Neutrophil (primary cell): ENCODE data around the gene CALN1.
"Not testable (repeated sequence)": the region's sequence is repeated elsewhere in the genome, so short reads cannot be mapped to it uniquely, and the experiment has no call there.

Experiments used
- H3K27ac ChIP-seq: fragments of 200-600 bp; sonication (generic); 2 replicates; pipeline ENCODE4 v1.5.1; 2016; ENCODE audit warnings: mild to moderate bottlenecking, moderate library complexity
- H3K27me3 ChIP-seq: fragments of 200-600 bp; sonication (generic); 2 replicates; pipeline ENCODE4 v1.6.0; 2016; ENCODE audit warnings: mild to moderate bottlenecking
- H3K36me3 ChIP-seq: fragments of 200-600 bp; sonication (generic); 2 replicates; pipeline ENCODE4 v1.5.1; 2017
- H3K4me1 ChIP-seq, 2 experiments: fragments of 200-600 bp in 1 of 2; sonication (generic) in 1 of 2; 1 replicate in 1 of 2; 2 replicates in 1 of 2; pipeline versions ENCODE4 v1.5.1 to v1.6.1; 2013 to 2016; ENCODE audit warnings: low read depth in 1 of 2, low read length in 1 of 2, mild to moderate bottlenecking in 1 of 2, moderate library complexity in 1 of 2; ENCODE audit not compliant: control insufficient read depth in 1 of 2, insufficient read depth in 1 of 2
- H3K4me3 ChIP-seq, 2 experiments: fragments of 200-600 bp in 1 of 2; sonication (generic) in 1 of 2; 1 replicate in 1 of 2; 2 replicates in 1 of 2; pipeline ENCODE4 v1.5.1; 2013 to 2016; ENCODE audit warnings: low read depth in 1 of 2, low read length in 1 of 2, mild to moderate bottlenecking in 1 of 2, moderate library complexity in 1 of 2
- H3K9me3 ChIP-seq: fragments of 200-600 bp; sonication (generic); 2 replicates; pipeline ENCODE4 v1.5.1; 2016
- CTCF ChIP-seq: fragments of 200-600 bp; sonication (generic); IDR thresholded peaks from 2 replicates; pipeline ENCODE4 v1.5.1; 2016; ENCODE audit warnings: antibody characterized with exemption

CALN1 gene

GRCh38 chr7:71750290-71750689, 661.8 kb downstream of the CALN1 start:
- H3K36me3 ChIP-seq: no peaks in the 10 kb centered on the region
- H3K27me3 ChIP-seq: peaks cover 16% of the 10 kb centered on the region
- H3K9me3 ChIP-seq: no peaks in the 10 kb centered on the region
- no peak for TF ChIP-seq CTCF
- H3K4me1 ChIP-seq: no peaks in the 10 kb centered on the region
- H3K27ac ChIP-seq: no peak overlapping the region
- H3K4me3 ChIP-seq: no peak overlapping the region

GRCh38 chr7:71746006-71746405, 666.1 kb downstream of the CALN1 start:
- TF ChIP-seq CTCF: no peak
- no peak overlapping the region for H3K4me3 ChIP-seq
- no peaks in the 10 kb centered on the region for H3K9me3 ChIP-seq
- no peaks in the 10 kb centered on the region for H3K27me3 ChIP-seq
- H3K36me3 ChIP-seq: no peaks in the 10 kb centered on the region
- no peak overlapping the region for H3K27ac ChIP-seq
- no peaks in the 10 kb centered on the region for H3K4me1 ChIP-seq

DNA sequence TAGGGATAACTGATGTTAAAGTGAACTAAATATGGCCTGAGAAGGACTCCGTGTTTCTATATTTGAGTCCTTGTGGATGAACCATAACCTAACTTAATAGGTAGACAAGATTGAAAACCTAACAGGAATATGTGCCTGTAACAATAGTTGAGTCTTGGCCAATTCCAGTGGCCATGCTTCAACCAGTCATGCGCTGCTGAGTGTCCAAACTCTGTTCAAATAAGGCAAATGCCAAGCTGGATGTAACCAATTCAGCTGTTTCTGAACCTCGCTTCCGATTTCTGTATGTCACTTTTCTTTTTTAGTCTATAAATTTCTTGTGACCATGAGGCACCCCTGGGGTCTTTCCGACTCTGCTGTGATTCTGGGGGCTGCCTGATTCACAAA, 672.0 kb downstream of the CALN1 start:
- no peak for TF ChIP-seq CTCF
- H3K27ac ChIP-seq: no peak overlapping the region
- H3K36me3 ChIP-seq: no peaks in the 10 kb centered on the region
- no peaks in the 10 kb centered on the region for H3K9me3 ChIP-seq
- no peak overlapping the region for H3K4me3 ChIP-seq
- no peaks in the 10 kb centered on the region for H3K27me3 ChIP-seq
- no peaks in the 10 kb centered on the region for H3K4me1 ChIP-seq

- no peaks in the 10 kb centered on the region for H3K4me1 ChIP-seq
- no peaks in the 10 kb centered on the region for H3K9me3 ChIP-seq
- no peak overlapping the region for H3K27ac ChIP-seq
- no peak overlapping the region for H3K4me3 ChIP-seq
- no peak for TF ChIP-seq CTCF
- no peaks in the 10 kb centered on the region for H3K27me3 ChIP-seq
- no peaks in the 10 kb centered on the region for H3K36me3 ChIP-seq
Measured at GRCh38 chr7:71739520-71740173, 672.5 kb downstream of the CALN1 start.

GRCh38 chr7:71737931-71738540, 674.1 kb downstream of the CALN1 start:
- H3K27me3 ChIP-seq, H3K9me3 ChIP-seq, H3K4me1 ChIP-seq, H3K36me3 ChIP-seq, H3K27ac ChIP-seq, H3K4me3 ChIP-seq: not testable (repeated sequence)

DNA sequence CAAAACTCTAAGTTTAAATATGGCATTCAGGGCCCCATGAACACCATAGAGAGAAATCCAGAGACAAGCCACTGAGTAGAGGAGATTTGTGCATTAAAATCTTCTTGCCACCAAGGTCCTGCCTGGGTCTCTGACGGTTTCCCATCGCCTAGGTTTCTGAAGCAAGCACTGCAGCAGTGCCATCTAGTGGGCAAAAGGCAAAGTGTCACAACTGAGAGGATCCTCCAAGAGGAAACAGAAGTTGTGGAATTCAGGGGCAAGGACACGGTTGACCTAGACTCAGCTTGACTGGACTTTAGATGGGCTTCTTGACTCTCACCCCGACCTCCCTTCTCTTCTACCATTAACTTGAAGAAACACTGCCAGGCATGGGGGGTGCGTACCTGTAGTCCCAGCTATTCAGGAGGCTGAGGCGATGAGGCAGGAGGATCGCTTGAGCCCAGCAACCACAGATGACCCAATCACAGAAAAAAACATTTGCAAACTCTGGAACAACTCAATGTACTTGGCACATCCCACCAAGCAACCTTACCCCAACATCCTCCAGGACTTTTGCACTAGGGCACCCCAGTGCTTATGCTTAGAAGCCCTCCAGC, 676.1 kb downstream of the CALN1 start:
- H3K4me1 ChIP-seq: peaks cover 0 to 3% of the 10 kb centered on the region in 2 experiments
- no peaks in the 10 kb centered on the region for H3K9me3 ChIP-seq
- H3K27me3 ChIP-seq: peaks cover 10% of the 10 kb centered on the region
- no peak for TF ChIP-seq CTCF
- H3K36me3 ChIP-seq: no peaks in the 10 kb centered on the region
- H3K27ac ChIP-seq: no peak overlapping the region
- no peak overlapping the region for H3K4me3 ChIP-seq
